Ascending aorta (tissue), 2 donors: ENCODE measurements around the gene ESPN. TPM values are rescaled to one million over a fixed set of nuclear protein-coding genes. Genes with fewer than 3 reads are reported as not detected.

Experiments used
- DNase-seq, 2 donors: peaks; one replicate each; pipeline ENCODE4 v3.0.0-alpha.2; 2019; ENCODE audit warnings: low spot score in 2 of 2
- H3K27ac ChIP-seq, 2 donors: fragments of 200-600 bp; sonication (generic); one replicate each; pipeline ENCODE4 v1.5.1; 2016 to 2017; ENCODE audit warnings: mild to moderate bottlenecking in 1 of 2
- H3K27me3 ChIP-seq: fragments of 200-600 bp; sonication (generic); one replicate; pipeline ENCODE4 v1.5.1; 2017
- H3K36me3 ChIP-seq, 2 donors: fragments of 200-600 bp; sonication (generic); one replicate each; pipeline ENCODE4 v1.5.1; 2016
- H3K4me1 ChIP-seq, 2 donors: fragments of 200-600 bp; sonication (generic); one replicate each; pipeline ENCODE4 v1.5.1; 2016 to 2017; ENCODE audit warnings: mild to moderate bottlenecking in 1 of 2
- H3K4me3 ChIP-seq, 2 donors: fragments of 200-600 bp; sonication (generic); one replicate each; pipeline ENCODE4 v1.5.1; 2016 to 2017; ENCODE audit warnings: mild to moderate bottlenecking in 1 of 2
- H3K9me3 ChIP-seq, 2 donors: fragments of 200-600 bp; sonication (generic); one replicate each; pipeline ENCODE4 v1.5.1; 2016
- intact Hi-C: fragments of 100-400 bp; cut with DNase I; formaldehyde crosslinking; loops from one replicate; pipeline ENCODE4 v1.15.1; 2023
- total RNA-seq: library from RNA; depleted of rRNA; stranded (reverse); fragments of >200 nt; gene quantifications from one replicate; pipeline ENCODE4 v1.1.0, GENCODE V29; 2016
- TF ChIP-seq, protein P1 (sequence below), 3 experiments: fragments of 200-600 bp in 2 of 3; fragments of 450-650 bp in 1 of 3; sonication (generic) in 2 of 3; IDR thresholded peaks; one replicate each; pipeline ENCODE4 v1.5.1; 2016 to 2019; ENCODE audit warnings: antibody characterized with exemption in 3 of 3, mild to moderate bottlenecking in 1 of 3, moderate library complexity in 1 of 3

The ESPN gene
- total RNA-seq, 1 donor from 2014 or later, result 2.2 TPM

GRCh38 chr1:6483761-6484117, 59.2 kb downstream of the ESPN start:
- Histone ChIP-seq H3K36me3 (no peaks in the 10 kb centered on the region), H3K9me3 (no peaks in the 10 kb centered on the region), H3K27me3 (no peaks in the 10 kb centered on the region), H3K4me1 (peaks cover 0 to 11% of the 10 kb centered on the region in 2 donors), H3K4me3 (no peak overlapping the region), H3K27ac (no peak overlapping the region)
- intact Hi-C loops, result no loop called here
- DNase-seq, result no peak
- TF ChIP-seq, protein P1, sequence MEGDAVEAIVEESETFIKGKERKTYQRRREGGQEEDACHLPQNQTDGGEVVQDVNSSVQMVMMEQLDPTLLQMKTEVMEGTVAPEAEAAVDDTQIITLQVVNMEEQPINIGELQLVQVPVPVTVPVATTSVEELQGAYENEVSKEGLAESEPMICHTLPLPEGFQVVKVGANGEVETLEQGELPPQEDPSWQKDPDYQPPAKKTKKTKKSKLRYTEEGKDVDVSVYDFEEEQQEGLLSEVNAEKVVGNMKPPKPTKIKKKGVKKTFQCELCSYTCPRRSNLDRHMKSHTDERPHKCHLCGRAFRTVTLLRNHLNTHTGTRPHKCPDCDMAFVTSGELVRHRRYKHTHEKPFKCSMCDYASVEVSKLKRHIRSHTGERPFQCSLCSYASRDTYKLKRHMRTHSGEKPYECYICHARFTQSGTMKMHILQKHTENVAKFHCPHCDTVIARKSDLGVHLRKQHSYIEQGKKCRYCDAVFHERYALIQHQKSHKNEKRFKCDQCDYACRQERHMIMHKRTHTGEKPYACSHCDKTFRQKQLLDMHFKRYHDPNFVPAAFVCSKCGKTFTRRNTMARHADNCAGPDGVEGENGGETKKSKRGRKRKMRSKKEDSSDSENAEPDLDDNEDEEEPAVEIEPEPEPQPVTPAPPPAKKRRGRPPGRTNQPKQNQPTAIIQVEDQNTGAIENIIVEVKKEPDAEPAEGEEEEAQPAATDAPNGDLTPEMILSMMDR (IDR thresholded peaks at IDR 0.05), result no peak

- intact Hi-C loops, result no loop called here
- H3K27ac ChIP-seq, result no peak overlapping the region
Measured at GRCh38 chr1:6484826-6485167, 60.2 kb downstream of the ESPN start.

DNA sequence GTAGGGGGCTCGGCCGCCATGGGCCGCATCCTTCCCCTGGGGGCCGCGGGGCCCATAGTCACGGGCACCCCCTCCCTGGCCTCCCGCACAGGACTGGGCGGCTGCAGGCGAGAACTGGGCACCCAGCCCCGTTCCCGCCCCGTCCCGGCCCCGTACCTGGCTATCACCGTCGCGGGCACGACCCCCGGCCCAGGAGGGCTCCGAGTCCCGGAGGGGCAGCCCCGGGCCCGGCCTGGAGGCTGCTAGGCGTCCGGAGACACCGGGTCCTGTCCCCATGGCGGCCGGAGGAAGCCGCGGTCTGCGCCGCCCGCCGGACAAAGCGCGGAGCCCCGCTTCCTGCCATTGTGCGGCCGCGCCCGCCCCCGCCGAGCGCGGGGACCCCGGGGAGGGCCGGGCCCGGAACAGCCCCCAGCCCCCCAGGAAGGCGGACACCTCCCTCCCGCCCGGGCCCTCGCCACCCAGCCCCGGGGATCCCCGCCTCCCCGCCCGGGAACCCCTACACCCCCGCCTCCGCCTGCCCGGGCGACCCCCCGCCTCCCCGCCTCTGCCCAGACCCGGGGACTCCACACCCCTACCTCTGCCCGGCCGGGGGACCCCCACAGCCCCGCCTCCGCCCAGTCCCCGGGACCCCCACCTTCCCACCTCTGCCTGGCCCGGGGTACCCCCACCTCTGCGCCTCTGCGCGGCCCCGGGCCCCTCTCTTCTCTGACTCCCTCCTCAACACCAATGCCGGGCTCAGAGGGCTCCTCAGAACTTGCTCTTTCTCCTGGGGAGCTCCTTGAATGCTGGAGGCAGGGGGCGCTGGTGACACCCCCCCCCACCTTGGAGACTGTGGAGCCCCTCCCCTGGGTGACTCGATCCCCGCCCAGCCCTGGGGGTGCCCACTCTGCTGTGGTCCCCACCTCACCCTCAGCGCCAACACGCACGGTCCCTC, 60.9 kb downstream of the ESPN start:
- intact Hi-C loops, result loop anchor here (1.0 kb wide), 2 partner anchors 38 to 161 kb away; no protein-coding TSS in a partner anchor

More at GRCh38 chr1:6484826-6485167, 60.2 kb downstream of the ESPN start:
- Histone ChIP-seq H3K36me3 (no peaks in the 10 kb centered on the region), H3K9me3 (no peaks in the 10 kb centered on the region), H3K4me1 (peaks cover 0 to 16% of the 10 kb centered on the region in 2 donors), H3K4me3 (peak overlapping the region in 1 of 2 donors; percentile 52), H3K27me3 (no peaks in the 10 kb centered on the region)
- DNase-seq, result no peak
- TF ChIP-seq, protein P1 (IDR thresholded peaks at IDR 0.05), result no peak

DNA sequence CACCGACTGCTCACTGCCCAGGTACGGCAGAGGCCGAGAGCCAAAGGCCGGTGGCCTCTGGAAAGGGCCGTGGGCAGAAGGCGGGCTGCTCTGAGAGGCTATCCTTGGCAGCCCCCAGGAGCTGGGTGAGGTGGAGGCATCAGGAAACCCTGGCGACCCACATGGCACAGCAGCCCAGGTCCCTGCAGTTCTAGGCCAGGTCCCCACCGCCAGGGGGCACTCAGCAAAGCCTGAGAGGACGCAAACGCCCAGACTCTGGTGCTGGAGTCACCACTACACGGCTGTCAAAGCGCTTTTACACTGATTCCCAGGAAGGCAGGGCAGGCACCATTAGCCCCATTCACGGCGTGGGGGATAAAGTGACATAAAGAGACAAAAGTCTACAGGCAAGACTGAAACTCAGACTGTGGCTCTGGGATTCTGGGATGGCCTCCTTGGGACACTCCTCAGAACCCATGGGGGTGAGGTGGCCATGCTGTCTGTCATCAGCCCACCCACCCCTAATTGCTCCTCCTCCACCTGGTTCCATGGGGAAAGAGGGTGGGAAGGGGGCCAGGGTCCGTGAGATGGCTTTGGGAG, 61.9 kb downstream of the ESPN start:
- no peak overlapping the region for H3K27ac ChIP-seq
- no peaks in the 10 kb centered on the region for H3K27me3 ChIP-seq
- no peak overlapping the region for H3K4me3 ChIP-seq
- no peaks in the 10 kb centered on the region for H3K9me3 ChIP-seq
- TF ChIP-seq, protein P1 (IDR thresholded peaks at IDR 0.05), result peak; percentile 71 to 89 (median 78)
- peaks cover 5 to 25% of the 10 kb centered on the region in 2 donors for H3K4me1 ChIP-seq
- peak; percentile 29 to 89 for DNase-seq
- H3K36me3 ChIP-seq, result no peaks in the 10 kb centered on the region
- intact Hi-C loops, result loop anchor here (1.0 kb wide), 2 partner anchors 37 to 160 kb away; no protein-coding TSS in a partner anchor

More for the DNA sequence above, 60.9 kb downstream of the ESPN start:
- peak overlapping the region; percentile 25 to 52 for H3K4me3 ChIP-seq
- no peak for DNase-seq
- no peaks in the 10 kb centered on the region for H3K9me3 ChIP-seq
- H3K36me3 ChIP-seq, result no peaks in the 10 kb centered on the region
- no peak overlapping the region for H3K27ac ChIP-seq
- TF ChIP-seq, protein P1 (IDR thresholded peaks at IDR 0.05), result no peak
- peaks cover 5 to 21% of the 10 kb centered on the region in 2 donors for H3K4me1 ChIP-seq
- H3K27me3 ChIP-seq, result no peaks in the 10 kb centered on the region

GRCh38 chr1:6487804-6488484, 63.4 kb downstream of the ESPN start:
- no peaks in the 10 kb centered on the region for H3K27me3 ChIP-seq

More at GRCh38 chr1:6487804-6488484, 63.4 kb downstream of the ESPN start:
- Histone ChIP-seq H3K4me1 (peaks cover 5 to 25% of the 10 kb centered on the region in 2 donors), H3K36me3 (no peaks in the 10 kb centered on the region), H3K27ac (no peak overlapping the region), H3K9me3 (no peaks in the 10 kb centered on the region), H3K4me3 (no peak overlapping the region)
- no peak for DNase-seq
- intact Hi-C loops, result no loop called here
- TF ChIP-seq, protein P1 (IDR thresholded peaks at IDR 0.05), result no peak
